ENCODE results near the gene ACTN4. TPM values are rescaled to one million over a fixed set of nuclear protein-coding genes. Genes with fewer than 3 reads are reported as not detected.

The ACTN4 gene
- total RNA-seq, 1 donor from 2014 or later, result 975 TPM

- TF ChIP-seq CTCF (IDR thresholded peaks at IDR 0.05; ENCODE audit: partially characterized antibody, unreplicated experiment), result no peak
- Mint-ChIP-seq H3K27me3 (ENCODE audit: unreplicated experiment) (peaks cover 11% of the 10 kb centered on the region), H3K4me3 (ENCODE audit: unreplicated experiment) (peak overlapping the region; percentile 45), H3K36me3 (ENCODE audit: unreplicated experiment) (no peaks in the 10 kb centered on the region), H3K27ac (ENCODE audit: unreplicated experiment) (no peak overlapping the region), H3K4me1 (ENCODE audit: low read depth, unreplicated experiment) (peaks cover 4% of the 10 kb centered on the region), H3K9me3 (ENCODE audit: unreplicated experiment) (peaks cover 8% of the 10 kb centered on the region)
- DNase-seq, result no peak
Observed at GRCh38 chr19:38615007-38615581, 32.4 kb upstream of the ACTN4 start.

- no peaks in the 10 kb centered on the region for H3K36me3 Mint-ChIP-seq (ENCODE audit: unreplicated experiment)
- no peak for TF ChIP-seq CTCF (IDR thresholded peaks at IDR 0.05; ENCODE audit: partially characterized antibody, unreplicated experiment)
- no peak overlapping the region for H3K27ac Mint-ChIP-seq (ENCODE audit: unreplicated experiment)
- H3K27me3 Mint-ChIP-seq (ENCODE audit: unreplicated experiment), result peaks cover 11% of the 10 kb centered on the region
- peaks cover 4% of the 10 kb centered on the region for H3K4me1 Mint-ChIP-seq (ENCODE audit: low read depth, unreplicated experiment)
- H3K4me3 Mint-ChIP-seq (ENCODE audit: unreplicated experiment), result peak overlapping the region; percentile 1
- peaks cover 8% of the 10 kb centered on the region for H3K9me3 Mint-ChIP-seq (ENCODE audit: unreplicated experiment)
- no peak for DNase-seq
Observed at GRCh38 chr19:38616265-38616664, 31.2 kb upstream of the ACTN4 start.

- DNase-seq, result no peak
- Mint-ChIP-seq H3K4me3 (ENCODE audit: unreplicated experiment) (peak overlapping the region; percentile 43), H3K27ac (ENCODE audit: unreplicated experiment) (no peak overlapping the region), H3K9me3 (ENCODE audit: unreplicated experiment) (peaks cover 8% of the 10 kb centered on the region), H3K27me3 (ENCODE audit: unreplicated experiment) (peaks cover 12% of the 10 kb centered on the region), H3K4me1 (ENCODE audit: low read depth, unreplicated experiment) (peaks cover 4% of the 10 kb centered on the region), H3K36me3 (ENCODE audit: unreplicated experiment) (no peaks in the 10 kb centered on the region)
- no peak for TF ChIP-seq CTCF (IDR thresholded peaks at IDR 0.05; ENCODE audit: partially characterized antibody, unreplicated experiment)
Observed at GRCh38 chr19:38617283-38617763, 30.1 kb upstream of the ACTN4 start.

- no peak for TF ChIP-seq CTCF (IDR thresholded peaks at IDR 0.05; ENCODE audit: partially characterized antibody, unreplicated experiment)
- peaks cover 4% of the 10 kb centered on the region for H3K4me1 Mint-ChIP-seq (ENCODE audit: low read depth, unreplicated experiment)
- peak within 1 kb of the TSS; percentile 100 for H3K4me3 Mint-ChIP-seq (ENCODE audit: unreplicated experiment)
- peaks cover 8% of the 10 kb centered on the region for H3K9me3 Mint-ChIP-seq (ENCODE audit: unreplicated experiment)
- no peaks in the 10 kb centered on the region for H3K36me3 Mint-ChIP-seq (ENCODE audit: unreplicated experiment)
- peaks cover 11% of the 10 kb centered on the region for H3K27me3 Mint-ChIP-seq (ENCODE audit: unreplicated experiment)
- H3K27ac Mint-ChIP-seq (ENCODE audit: unreplicated experiment), result peak within 1 kb of the TSS; percentile 98
- DNase-seq, result no peak
Observed at GRCh38 chr19:38617764-38618589, 29.5 kb upstream of the ACTN4 start, which contains the start of gene MAP4K1. Gene MAP4K1 (minus strand): TSS chr19:38617953. CDS start chr19:38617895, 58 bp downstream.
